SK-N-SH (cell line): ENCODE results near the gene CCDC106. TPM values are rescaled to one million over a fixed set of nuclear protein-coding genes. Genes with fewer than 3 reads are reported as not detected.

Source experiments
- CTCF ChIA-PET: fragments of 300-600, 350-600 bp; formaldehyde crosslinking; extraction: SDS; loops from one replicate; lab custom pipeline; 2021; lab: Yijun Ruan, JAX
- POLR2A ChIA-PET: fragments of 350-600 bp; sonication (Branson Sonifier 250); formaldehyde crosslinking; extraction: SDS; loops from one replicate; lab custom pipeline; 2020; ENCODE audit warnings: antibody characterized with exemption, inconsistent platforms; lab: Yijun Ruan, JAX
- DNase-seq: peaks from one replicate; pipeline ENCODE4 v3.0.0; 2012
- H2AFZ ChIP-seq: fragments of 200-600 bp; sonication (generic); 2 replicates; pipeline ENCODE4 v1.8.1; 2016; ENCODE audit warnings: antibody characterized with exemption, mild to moderate bottlenecking, low read depth
- H3F3A ChIP-seq: fragments of 200-600 bp; sonication (generic); replicated peaks from 2 replicates; pipeline ENCODE3; 2016; ENCODE audit warnings: antibody characterized with exemption, mild to moderate bottlenecking; ENCODE audit not compliant: insufficient read depth
- H3K27ac ChIP-seq, 2 experiments: fragments of 200-500 bp in 1 of 2; fragments of 200-600 bp in 1 of 2; sonication (Bioruptor generic) in 1 of 2; sonication (generic), shearing (Covaris generic) in 1 of 2; 2 replicates each; pipeline versions ENCODE4 v1.5.1 to v1.6.1; 2014 to 2016; ENCODE audit warnings: low read depth in 2 of 2, inconsistent platforms in 1 of 2, low read length in 1 of 2, mild to moderate bottlenecking in 1 of 2, mixed read lengths in 1 of 2
- H3K27me3 ChIP-seq: fragments of 200-600 bp; sonication (generic), shearing (Covaris generic); 2 replicates; pipeline ENCODE4 v1.6.1; 2016; ENCODE audit warnings: mixed run types; ENCODE audit not compliant: insufficient read depth
- H3K36me3 ChIP-seq, 2 experiments: fragments of 200-500 bp in 1 of 2; fragments of 200-600 bp in 1 of 2; sonication (Bioruptor generic) in 1 of 2; sonication (generic) in 1 of 2; replicated peaks in 1 of 2; 2 replicates each; pipeline versions ENCODE3 to v1.5.1; 2014 to 2016; ENCODE audit warnings: low read length in 1 of 2, mild to moderate bottlenecking in 1 of 2; ENCODE audit not compliant: insufficient read depth in 2 of 2, control insufficient read depth in 1 of 2
- H3K4me1 ChIP-seq, 2 experiments: fragments of 200-500 bp in 1 of 2; fragments of 200-600 bp in 1 of 2; sonication (Bioruptor generic) in 1 of 2; sonication (generic), shearing (Covaris generic) in 1 of 2; 2 replicates each; pipeline versions ENCODE4 v1.5.1 to v1.6.1; 2014 to 2016; ENCODE audit warnings: low read depth in 1 of 2, low read length in 1 of 2, mixed run types in 1 of 2; ENCODE audit not compliant: insufficient read depth in 2 of 2, control insufficient read depth in 1 of 2
- H3K4me2 ChIP-seq: fragments of 200-600 bp; sonication (generic), shearing (Covaris generic); 2 replicates; pipeline ENCODE4 v1.6.1; 2017; ENCODE audit warnings: mixed run types
- H3K4me3 ChIP-seq, 2 experiments: fragments of 200-500 bp in 1 of 2; fragments of 200-600 bp in 1 of 2; sonication (Bioruptor generic) in 1 of 2; sonication (generic), shearing (Covaris generic) in 1 of 2; 2 replicates each; pipeline versions ENCODE4 v1.5.1 to v1.8.1; 2014 to 2016; ENCODE audit warnings: low read depth in 2 of 2, inconsistent platforms in 1 of 2, low read length in 1 of 2, mild to moderate bottlenecking in 1 of 2, mixed read lengths in 1 of 2, moderate library complexity in 1 of 2
- H3K79me2 ChIP-seq: fragments of 200-600 bp; sonication (generic); 2 replicates; pipeline ENCODE4 v1.8.1; 2017; ENCODE audit warnings: mild to moderate bottlenecking; ENCODE audit not compliant: insufficient read depth
- H3K9ac ChIP-seq: fragments of 200-600 bp; sonication (generic); 2 replicates; pipeline ENCODE4 v1.6.1; 2017; ENCODE audit warnings: mixed run types
- H3K9me2 ChIP-seq: fragments of 200-600 bp; sonication (generic); 2 replicates; pipeline ENCODE4 v1.6.1; 2017; ENCODE audit warnings: mixed run types
- H3K9me3 ChIP-seq: fragments of 200-600 bp; sonication (generic); 2 replicates; pipeline ENCODE4 v1.6.1; 2017; ENCODE audit warnings: mixed run types, mild to moderate bottlenecking, moderate library complexity
- H4K20me1 ChIP-seq: fragments of 200-600 bp; sonication (generic); 2 replicates; pipeline ENCODE4 v1.6.1; 2017; ENCODE audit warnings: mild to moderate bottlenecking, mixed run types; ENCODE audit not compliant: insufficient read depth
- CHD2 ChIP-seq: fragments of 150-350 bp; IDR thresholded peaks from 2 replicates; pipeline ENCODE4 v1.6.1; 2018; ENCODE audit warnings: low read length; ENCODE audit not compliant: partially characterized antibody
- FOSL2 ChIP-seq: IDR thresholded peaks from 2 replicates; pipeline ENCODE4 v1.4.0; 2012; ENCODE audit warnings: low read depth, mild to moderate bottlenecking, moderate library complexity, borderline replicate concordance
- FOXJ3 ChIP-seq: sonication (generic); formaldehyde crosslinking; IDR thresholded peaks from 2 replicates; pipeline ENCODE4 v1.5.1; 2020; ENCODE audit warnings: mild to moderate bottlenecking, missing genetic modification reagents
- FOXM1 ChIP-seq: IDR thresholded peaks from 2 replicates; pipeline ENCODE4 v1.4.0; 2012; ENCODE audit warnings: low read depth, mild to moderate bottlenecking
- GABPA ChIP-seq: IDR thresholded peaks from 2 replicates; pipeline ENCODE4 v1.4.0; 2012; ENCODE audit warnings: low read depth, mild to moderate bottlenecking
- JUND ChIP-seq: IDR thresholded peaks from 2 replicates; pipeline ENCODE4 v1.4.0; 2012
- MXI1 ChIP-seq: IDR thresholded peaks from 2 replicates; pipeline ENCODE4 v1.6.1; 2012; ENCODE audit warnings: mild to moderate bottlenecking, low read depth, low read length, improper control_type of control experiment
- POLR2AphosphoS5 ChIP-seq: IDR thresholded peaks from 2 replicates; pipeline ENCODE4 v1.6.1; 2012; ENCODE audit warnings: low read depth, low read length
- RXRA ChIP-seq: IDR thresholded peaks from 2 replicates; pipeline ENCODE4 v1.4.0; 2012; ENCODE audit warnings: low read depth, mild to moderate bottlenecking, borderline replicate concordance
- SIN3A ChIP-seq: IDR thresholded peaks from 2 replicates; pipeline ENCODE4 v1.6.1; 2012; ENCODE audit warnings: low read depth, mild to moderate bottlenecking, low read length, moderate library complexity, borderline replicate concordance
- TEAD4 ChIP-seq: IDR thresholded peaks from 2 replicates; pipeline ENCODE4 v1.4.0; 2012; ENCODE audit warnings: mild to moderate bottlenecking, borderline replicate concordance; ENCODE audit not compliant: insufficient read depth
- USF1 ChIP-seq: IDR thresholded peaks from 2 replicates; pipeline ENCODE4 v1.4.0; 2012; ENCODE audit warnings: low read depth, borderline replicate concordance
- YY1 ChIP-seq: IDR thresholded peaks from 2 replicates; pipeline ENCODE4 v1.4.0; 2012; ENCODE audit warnings: low read depth, mild to moderate bottlenecking
- WGBS: methylation state at CpG from one replicate; pipeline ENCODE4 v1.1.6; 2017; ENCODE audit warnings: low lambda C conversion rate; 5-methylcytosine and 5-hydroxymethylcytosine counted together
- polyA plus RNA-seq, 3 experiments: library from polyadenylated mRNA; depleted of rRNA; stranded (reverse); fragments of >200 nt; gene quantifications; 2 replicates each; pipeline ENCODE4 v1.2.3, GENCODE V29; 2012
- TF ChIP-seq, protein P1 (sequence below): IDR thresholded peaks from 2 replicates; pipeline ENCODE4 v1.4.0; 2012; ENCODE audit warnings: low read depth, borderline replicate concordance
- TF ChIP-seq, protein P2 (sequence below): IDR thresholded peaks from 2 replicates; pipeline ENCODE4; 2012
- TF ChIP-seq, protein P3 (sequence below): fragments of 150-350 bp; IDR thresholded peaks from 2 replicates; pipeline ENCODE4 v1.6.1; 2016; ENCODE audit warnings: mild to moderate bottlenecking, low read depth, low read length
- TF ChIP-seq, protein P4 (sequence below): IDR thresholded peaks from 2 replicates; pipeline ENCODE4 v1.6.1; 2012; ENCODE audit warnings: mild to moderate bottlenecking, low read depth, low read length, moderate library complexity

The CCDC106 gene
- polyA plus RNA-seq, 1 of the 3 experiments (the other 2 are of a cell fraction), result 27.1 TPM

DNA sequence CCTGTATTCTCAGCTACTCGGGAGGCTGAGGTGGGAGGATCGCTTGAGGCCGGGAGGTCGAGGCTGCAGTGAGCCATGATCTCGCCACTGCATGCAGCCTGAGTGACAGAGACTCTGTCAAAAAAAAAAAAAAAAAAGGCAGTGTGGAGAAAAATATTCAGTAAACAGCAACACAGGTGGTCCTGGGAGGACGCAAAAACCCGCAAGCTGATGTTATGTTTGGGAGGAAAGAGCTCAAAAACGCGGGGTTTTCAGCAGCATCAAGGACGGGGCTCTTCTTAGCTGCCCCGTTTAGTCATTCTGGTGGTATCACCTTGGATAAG, 23.0 kb upstream of the CCDC106 start:
- Histone ChIP-seq H3K4me1 (peaks cover 0 to 2% of the 10 kb centered on the region in 2 experiments; a peak in 1 of 4 replicates), H3K4me3 (peak overlapping the region; percentile 52 to 74), H3K4me2 (peak overlapping the region; percentile 86), H3K27me3 (no peaks in the 10 kb centered on the region), H3K9me2 (no peaks in the 10 kb centered on the region), H4K20me1 (no peaks in the 10 kb centered on the region), H3K27ac (peak overlapping the region in 1 of 2 experiments; percentile 87; a peak in 2 of 4 replicates), H3K9me3 (no peaks in the 10 kb centered on the region), H3K79me2 (peaks cover 11% of the 10 kb centered on the region; the same call in 1 of the 2 replicates), H2AFZ (peak overlapping the region; percentile 90), H3K9ac (peak overlapping the region; percentile 84), H3F3A (peaks cover 2% of the 10 kb centered on the region), H3K36me3 (peaks cover 0 to 3% of the 10 kb centered on the region in 2 experiments)
- WGBS, result 38% methylated on average over 11 of the region's 11 CpGs
- peak; percentile 4 for DNase-seq
- POLR2A ChIA-PET, result interaction anchor here (0.6 to 1.6 kb wide), 9 partner anchors 12 to 371 kb away, joined by 3 to 7 read pairs (median 4); partner anchors contain the start of genes FIZ1, ZNF524 and ZNF628
- TF ChIP-seq, protein P1, sequence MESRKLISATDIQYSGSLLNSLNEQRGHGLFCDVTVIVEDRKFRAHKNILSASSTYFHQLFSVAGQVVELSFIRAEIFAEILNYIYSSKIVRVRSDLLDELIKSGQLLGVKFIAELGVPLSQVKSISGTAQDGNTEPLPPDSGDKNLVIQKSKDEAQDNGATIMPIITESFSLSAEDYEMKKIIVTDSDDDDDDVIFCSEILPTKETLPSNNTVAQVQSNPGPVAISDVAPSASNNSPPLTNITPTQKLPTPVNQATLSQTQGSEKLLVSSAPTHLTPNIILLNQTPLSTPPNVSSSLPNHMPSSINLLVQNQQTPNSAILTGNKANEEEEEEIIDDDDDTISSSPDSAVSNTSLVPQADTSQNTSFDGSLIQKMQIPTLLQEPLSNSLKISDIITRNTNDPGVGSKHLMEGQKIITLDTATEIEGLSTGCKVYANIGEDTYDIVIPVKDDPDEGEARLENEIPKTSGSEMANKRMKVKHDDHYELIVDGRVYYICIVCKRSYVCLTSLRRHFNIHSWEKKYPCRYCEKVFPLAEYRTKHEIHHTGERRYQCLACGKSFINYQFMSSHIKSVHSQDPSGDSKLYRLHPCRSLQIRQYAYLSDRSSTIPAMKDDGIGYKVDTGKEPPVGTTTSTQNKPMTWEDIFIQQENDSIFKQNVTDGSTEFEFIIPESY, result no peak
- TF ChIP-seq SIN3A, result no peak
- TF ChIP-seq MXI1, result no peak
- TF ChIP-seq, protein P2, sequence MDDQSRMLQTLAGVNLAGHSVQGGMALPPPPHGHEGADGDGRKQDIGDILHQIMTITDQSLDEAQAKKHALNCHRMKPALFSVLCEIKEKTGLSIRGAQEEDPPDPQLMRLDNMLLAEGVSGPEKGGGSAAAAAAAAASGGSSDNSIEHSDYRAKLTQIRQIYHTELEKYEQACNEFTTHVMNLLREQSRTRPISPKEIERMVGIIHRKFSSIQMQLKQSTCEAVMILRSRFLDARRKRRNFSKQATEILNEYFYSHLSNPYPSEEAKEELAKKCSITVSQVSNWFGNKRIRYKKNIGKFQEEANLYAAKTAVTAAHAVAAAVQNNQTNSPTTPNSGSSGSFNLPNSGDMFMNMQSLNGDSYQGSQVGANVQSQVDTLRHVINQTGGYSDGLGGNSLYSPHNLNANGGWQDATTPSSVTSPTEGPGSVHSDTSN, result no peak
- TF ChIP-seq FOXM1, result no peak
- TF ChIP-seq POLR2AphosphoS5, result no peak
- TF ChIP-seq YY1, result no peak
- TF ChIP-seq, protein P3, sequence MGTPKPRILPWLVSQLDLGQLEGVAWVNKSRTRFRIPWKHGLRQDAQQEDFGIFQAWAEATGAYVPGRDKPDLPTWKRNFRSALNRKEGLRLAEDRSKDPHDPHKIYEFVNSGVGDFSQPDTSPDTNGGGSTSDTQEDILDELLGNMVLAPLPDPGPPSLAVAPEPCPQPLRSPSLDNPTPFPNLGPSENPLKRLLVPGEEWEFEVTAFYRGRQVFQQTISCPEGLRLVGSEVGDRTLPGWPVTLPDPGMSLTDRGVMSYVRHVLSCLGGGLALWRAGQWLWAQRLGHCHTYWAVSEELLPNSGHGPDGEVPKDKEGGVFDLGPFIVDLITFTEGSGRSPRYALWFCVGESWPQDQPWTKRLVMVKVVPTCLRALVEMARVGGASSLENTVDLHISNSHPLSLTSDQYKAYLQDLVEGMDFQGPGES, result no peak
- TF ChIP-seq USF1, result no peak
- no peak for TF ChIP-seq GABPA
- TF ChIP-seq RXRA, result no peak
- CTCF ChIA-PET, result interaction anchor here (1.0 to 4.7 kb wide), 9 partner anchors 9 to 484 kb away, joined by 3 to 30 read pairs (median 5); partner anchors contain the start of gene ZNF865

DNA sequence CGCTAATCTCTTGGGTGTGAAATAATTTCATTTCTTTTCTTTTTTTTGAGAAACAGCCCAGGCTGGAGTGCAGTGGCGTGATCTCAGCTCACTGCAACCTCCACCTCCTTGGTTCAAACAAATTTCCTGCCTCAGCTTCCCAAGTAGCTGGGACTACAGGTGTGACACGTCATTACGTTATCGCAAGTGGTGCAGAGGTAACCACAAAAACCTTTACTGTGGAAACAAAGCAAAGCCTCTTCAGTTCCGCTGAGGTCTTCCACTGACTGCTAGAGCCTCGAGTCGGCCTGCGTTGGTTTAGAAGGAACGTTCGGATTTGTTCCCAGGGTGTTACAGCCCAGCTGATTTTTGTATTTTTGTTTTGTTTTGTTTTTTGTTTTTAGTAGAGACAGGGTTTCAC, 21.7 kb upstream of the CCDC106 start:
- no peaks in the 10 kb centered on the region for H3K9me3 ChIP-seq
- H3K79me2 ChIP-seq, result peaks cover 11% of the 10 kb centered on the region; the same call in 1 of the 2 replicates
- ChIA-PET POLR2A (no interaction called here), CTCF (interaction anchor here (1.0 to 4.7 kb wide), 6 partner anchors 13 to 467 kb away, joined by 3 to 30 read pairs (median 7); partner anchors contain the start of genes U2AF2, ZNF580 and ZNF865)
- no peaks in the 10 kb centered on the region for H3K36me3 ChIP-seq
- H3K4me2 ChIP-seq, result no peak overlapping the region
- H3K27ac ChIP-seq, result no peak overlapping the region
- H3K27me3 ChIP-seq, result no peaks in the 10 kb centered on the region
- TF ChIP-seq JUND, result no peak
- no peak for TF ChIP-seq FOSL2
- TF ChIP-seq TEAD4, result no peak
- TF ChIP-seq CHD2, result no peak
- no peak for TF ChIP-seq FOXJ3 (CRISPR knock-in tag)
- TF ChIP-seq, protein P3, result no peak
- TF ChIP-seq, protein P4, sequence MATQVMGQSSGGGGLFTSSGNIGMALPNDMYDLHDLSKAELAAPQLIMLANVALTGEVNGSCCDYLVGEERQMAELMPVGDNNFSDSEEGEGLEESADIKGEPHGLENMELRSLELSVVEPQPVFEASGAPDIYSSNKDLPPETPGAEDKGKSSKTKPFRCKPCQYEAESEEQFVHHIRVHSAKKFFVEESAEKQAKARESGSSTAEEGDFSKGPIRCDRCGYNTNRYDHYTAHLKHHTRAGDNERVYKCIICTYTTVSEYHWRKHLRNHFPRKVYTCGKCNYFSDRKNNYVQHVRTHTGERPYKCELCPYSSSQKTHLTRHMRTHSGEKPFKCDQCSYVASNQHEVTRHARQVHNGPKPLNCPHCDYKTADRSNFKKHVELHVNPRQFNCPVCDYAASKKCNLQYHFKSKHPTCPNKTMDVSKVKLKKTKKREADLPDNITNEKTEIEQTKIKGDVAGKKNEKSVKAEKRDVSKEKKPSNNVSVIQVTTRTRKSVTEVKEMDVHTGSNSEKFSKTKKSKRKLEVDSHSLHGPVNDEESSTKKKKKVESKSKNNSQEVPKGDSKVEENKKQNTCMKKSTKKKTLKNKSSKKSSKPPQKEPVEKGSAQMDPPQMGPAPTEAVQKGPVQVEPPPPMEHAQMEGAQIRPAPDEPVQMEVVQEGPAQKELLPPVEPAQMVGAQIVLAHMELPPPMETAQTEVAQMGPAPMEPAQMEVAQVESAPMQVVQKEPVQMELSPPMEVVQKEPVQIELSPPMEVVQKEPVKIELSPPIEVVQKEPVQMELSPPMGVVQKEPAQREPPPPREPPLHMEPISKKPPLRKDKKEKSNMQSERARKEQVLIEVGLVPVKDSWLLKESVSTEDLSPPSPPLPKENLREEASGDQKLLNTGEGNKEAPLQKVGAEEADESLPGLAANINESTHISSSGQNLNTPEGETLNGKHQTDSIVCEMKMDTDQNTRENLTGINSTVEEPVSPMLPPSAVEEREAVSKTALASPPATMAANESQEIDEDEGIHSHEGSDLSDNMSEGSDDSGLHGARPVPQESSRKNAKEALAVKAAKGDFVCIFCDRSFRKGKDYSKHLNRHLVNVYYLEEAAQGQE, result no peak
- no peak for TF ChIP-seq MXI1
- H3K9me2 ChIP-seq, result no peaks in the 10 kb centered on the region
- H3K4me3 ChIP-seq, result no peak overlapping the region
- H3F3A ChIP-seq, result no peaks in the 10 kb centered on the region
- peaks cover 0 to 2% of the 10 kb centered on the region in 2 experiments; a peak in 1 of 4 replicates for H3K4me1 ChIP-seq
- no peaks in the 10 kb centered on the region for H4K20me1 ChIP-seq
- DNase-seq, result no peak
- H3K9ac ChIP-seq, result no peak overlapping the region
- 95% methylated on average over 11 of the region's 11 CpGs for WGBS
- H2AFZ ChIP-seq, result no peak overlapping the region
